ENCODE measurements around the gene RNF4. TPM values are rescaled to one million over a fixed set of nuclear protein-coding genes. Genes with fewer than 3 reads are reported as not detected.

RNF4 gene
- total RNA-seq (2022; extraction: Qiagen RNA extraction; ENCODE audit: low read depth): 61.9 to 92.1 TPM (median 64.1 TPM) in 5 replicates

GRCh38 chr4:2468456-2469191 lies at the start of gene RNF4:
Gene RNF4 (plus strand): TSS chr4:2469106. CDS start chr4:2490494, 21,388 bp downstream.

GRCh38 chr4:2536193-2537010 lies 67.5 kb downstream of the RNF4 start, which contains the start of gene FAM193A:
Gene FAM193A (plus strand): TSS chr4:2536647. CDS start chr4:2536916, 269 bp downstream.

Other genes starting within 250 kb of the RNF4 start
- 2.7 to 8.8 TPM (median 7.6 TPM) in 5 replicates for gene HAUS3, start 227.0 kb upstream of the RNF4 start, total RNA-seq (2022; extraction: Qiagen RNA extraction; ENCODE audit: low read depth)
- gene POLN, start 227.0 kb upstream of the RNF4 start, total RNA-seq (2022; extraction: Qiagen RNA extraction; ENCODE audit: low read depth): 0.37 to 1.1 TPM (median 0.83 TPM) in 5 replicates
- gene MXD4, start 207.0 kb upstream of the RNF4 start, total RNA-seq (2022; extraction: Qiagen RNA extraction; ENCODE audit: low read depth): 10.3 to 20.6 TPM (median 16.7 TPM) in 5 replicates
- gene ZFYVE28, start 50.5 kb upstream of the RNF4 start, total RNA-seq (2022; extraction: Qiagen RNA extraction; ENCODE audit: low read depth): 1.7 to 2.5 TPM (median 2.2 TPM) in 5 replicates
- 0.07 to 0.22 TPM (median 0.15 TPM) in 4 of 5 replicates, not detected in the other for gene CFAP99, start 50.2 kb upstream of the RNF4 start, total RNA-seq (2022; extraction: Qiagen RNA extraction; ENCODE audit: low read depth)
- 7.8 to 9.2 TPM (median 8.7 TPM) in 5 replicates for gene FAM193A, start 67.5 kb downstream of the RNF4 start, total RNA-seq (2022; extraction: Qiagen RNA extraction; ENCODE audit: low read depth)